Dedifferentiated amniotic fluid mesenchymal stem cell (primary cell): ENCODE data around the gene SMURF2.
A peak's percentile ranks its signal among the peaks of the same experiment; 100 is the strongest.
"Not testable (repeated sequence)": the region's sequence is repeated elsewhere in the genome, so short reads cannot be mapped to it uniquely, and the experiment has no call there.

Experiments used
- DNase-seq: peaks from one replicate; pipeline ENCODE4 v3.0.0-alpha.2; 2016; ENCODE audit errors: extremely low spot score

The SMURF2 gene

DNA sequence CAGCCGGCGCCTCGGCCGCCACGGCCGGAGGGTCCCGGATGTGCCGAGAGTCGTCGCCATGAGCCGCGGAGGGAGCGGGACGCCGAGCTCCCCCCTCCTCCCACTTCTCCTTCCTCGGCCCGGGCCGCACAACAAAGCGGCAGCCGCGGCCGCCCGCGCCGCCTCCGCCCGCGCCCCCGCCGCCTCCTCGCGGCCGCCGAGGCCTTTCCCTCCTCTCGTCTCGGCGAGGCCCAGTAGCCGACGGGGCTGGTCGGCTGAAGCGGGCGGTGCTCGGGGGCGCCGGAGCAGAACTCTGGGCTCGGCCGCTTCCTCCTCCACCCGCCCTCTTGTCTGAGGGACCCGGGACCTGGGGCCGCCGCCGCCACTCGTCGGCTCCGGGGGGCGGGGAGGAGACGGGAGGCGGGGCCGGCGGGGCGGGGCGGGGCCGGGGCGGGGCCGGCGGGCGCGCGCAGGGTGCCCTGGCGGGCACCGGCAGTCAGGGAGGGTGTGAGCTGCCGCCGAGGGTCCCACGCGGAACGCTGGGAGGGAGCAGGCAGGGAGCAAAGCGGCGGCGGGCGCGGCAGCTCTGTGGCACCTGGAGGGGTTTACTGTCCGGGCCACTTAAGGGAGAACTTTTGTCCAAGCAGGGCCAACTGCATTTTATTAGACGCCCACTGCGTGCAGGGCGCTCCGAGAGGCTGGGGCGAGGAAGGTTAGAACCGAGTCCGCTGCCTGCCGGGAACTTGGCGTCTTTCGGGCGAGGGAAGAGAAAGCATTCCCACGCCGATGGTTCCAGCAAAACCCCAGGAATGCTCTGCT, at the start of gene SMURF2:
Gene SMURF2 (minus strand): TSS at position 332 of the 798 bp plus-strand sequence. CDS start 427 bp downstream, outside the sequence.
- DNase-seq = peak; percentile 46

DNA sequence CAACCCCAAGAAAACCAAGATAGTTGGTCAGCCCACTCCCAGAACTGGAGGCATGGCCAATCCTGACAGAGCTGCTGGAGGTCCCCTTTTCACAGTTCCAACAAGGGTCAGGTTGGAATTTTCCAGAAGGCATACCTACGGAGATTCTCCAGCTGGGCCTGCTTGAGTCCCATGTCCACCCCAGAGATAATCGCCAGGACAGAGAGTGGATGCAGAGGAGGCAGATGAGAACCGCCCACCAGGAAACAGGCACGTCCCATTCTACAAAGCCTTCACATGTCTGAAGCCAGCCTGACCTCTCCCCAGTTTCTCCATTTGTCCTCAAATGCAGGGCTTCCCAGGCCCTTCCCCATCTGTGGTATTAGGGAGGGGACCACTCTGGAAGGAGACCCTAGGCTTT, 47.4 kb upstream of the SMURF2 start:
- no peak for DNase-seq

- peak; percentile 89 for DNase-seq
Observed at GRCh38 chr17:64707050-64707591, 45.0 kb upstream of the SMURF2 start.

- DNase-seq = no peak
Observed at GRCh38 chr17:64706224-64707049, 44.3 kb upstream of the SMURF2 start.

DNA sequence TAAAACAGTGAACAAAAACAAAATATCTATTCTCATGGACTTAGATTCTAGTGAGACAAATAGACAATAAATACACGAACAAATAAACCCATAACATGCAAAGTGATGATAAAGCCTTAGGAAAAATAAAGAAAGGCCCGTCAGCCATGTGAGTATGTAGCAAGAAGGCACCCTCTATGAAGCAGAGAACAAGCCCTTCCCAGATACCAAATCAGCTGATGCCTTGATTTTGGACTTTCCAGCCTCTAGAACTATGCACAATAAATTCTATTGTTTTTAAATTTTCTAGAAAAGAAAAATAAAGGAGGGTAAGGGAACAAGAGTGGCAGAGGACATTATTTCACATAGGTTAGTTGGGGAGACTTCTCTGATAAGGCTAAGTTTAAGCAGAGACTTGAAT, 40.7 kb upstream of the SMURF2 start:
- DNase-seq = no peak

DNA sequence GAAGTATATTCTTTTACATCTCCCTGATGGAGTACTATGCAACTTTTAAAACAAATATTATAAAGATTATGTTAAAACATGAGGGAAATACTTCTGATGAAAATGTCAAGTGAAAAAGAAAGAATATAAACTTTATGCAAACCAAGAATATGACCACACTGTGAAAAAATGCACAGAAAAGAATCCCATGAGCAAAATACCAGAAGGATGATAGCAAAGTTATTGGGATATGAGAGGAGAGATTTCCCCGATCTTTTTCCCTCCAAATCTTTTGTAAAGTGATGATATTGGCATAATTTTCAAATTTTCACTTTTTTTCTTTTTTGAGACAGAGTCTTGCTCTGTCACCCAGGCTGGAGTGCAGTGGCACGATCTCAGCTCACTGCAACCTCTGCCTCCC, 36.6 kb upstream of the SMURF2 start:
- peak; percentile 56 for DNase-seq

DNA sequence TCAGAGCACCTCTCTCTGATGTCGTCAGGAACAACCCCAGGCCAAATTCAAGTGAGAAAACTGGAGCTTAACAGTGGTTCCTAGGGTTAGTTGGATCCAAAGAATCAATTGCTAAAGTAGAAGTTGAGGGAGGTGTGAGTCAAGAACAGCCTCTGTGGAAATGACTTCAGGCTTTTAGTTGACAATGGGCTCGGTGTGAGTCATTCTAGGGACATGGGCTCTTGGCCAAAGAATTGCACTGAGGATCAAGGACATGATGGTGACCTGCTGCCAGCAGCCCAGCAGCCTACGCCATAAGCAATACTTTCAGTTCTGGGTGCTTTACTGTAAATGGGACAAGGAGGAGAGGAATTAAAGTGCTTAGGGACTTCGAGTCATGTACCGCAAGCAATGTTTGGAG, 32.1 kb upstream of the SMURF2 start:
- no peak for DNase-seq

GRCh38 chr17:64692187-64692586, 30.1 kb upstream of the SMURF2 start:
- no peak for DNase-seq

DNA sequence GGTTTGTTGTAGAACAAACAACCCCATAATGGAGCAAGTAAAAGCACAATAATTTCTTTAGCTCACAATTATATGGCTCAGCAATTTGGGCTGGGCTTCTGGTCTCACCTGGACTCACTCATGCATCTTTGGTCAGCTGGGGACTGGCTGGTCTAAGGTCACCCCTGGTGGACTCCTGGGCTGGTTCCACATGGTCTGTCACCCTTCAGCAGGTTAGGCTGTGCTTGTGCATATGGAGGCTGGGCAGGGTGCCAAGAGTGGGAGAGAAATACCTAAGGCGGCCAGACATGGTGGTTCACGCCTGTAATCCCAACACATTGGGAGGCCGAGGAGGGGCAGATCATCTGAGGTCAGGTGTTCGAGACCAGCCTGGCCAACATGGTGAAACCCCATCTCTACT, 27.0 kb upstream of the SMURF2 start:
- DNase-seq = no peak

- no peak for DNase-seq
Observed at GRCh38 chr17:64688481-64688880, 26.4 kb upstream of the SMURF2 start.

- no peak for DNase-seq
Observed at GRCh38 chr17:64687961-64688360, 25.9 kb upstream of the SMURF2 start.

DNA sequence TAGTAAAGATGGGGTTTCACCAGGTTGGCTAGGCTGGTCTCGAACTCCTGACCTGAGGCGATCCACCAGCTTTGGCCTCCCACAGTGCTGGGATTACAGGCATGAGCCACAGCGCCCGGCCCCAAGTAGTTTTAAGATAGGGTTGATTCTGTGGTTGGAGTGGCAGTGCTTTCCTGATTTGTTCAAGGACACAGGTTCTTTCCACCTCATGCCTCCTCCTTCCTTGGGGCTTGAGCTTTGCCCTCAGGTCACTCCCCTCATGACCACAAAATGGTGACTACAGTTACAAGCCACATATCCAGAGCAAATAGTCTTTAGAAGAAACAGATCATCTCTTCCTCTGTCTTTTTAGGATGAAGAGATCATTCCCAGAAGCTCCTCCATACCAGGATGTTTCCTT, 25.3 kb upstream of the SMURF2 start:
- DNase-seq = no peak

- no peak for DNase-seq
Observed at GRCh38 chr17:64686705-64687104, 24.6 kb upstream of the SMURF2 start.

DNA sequence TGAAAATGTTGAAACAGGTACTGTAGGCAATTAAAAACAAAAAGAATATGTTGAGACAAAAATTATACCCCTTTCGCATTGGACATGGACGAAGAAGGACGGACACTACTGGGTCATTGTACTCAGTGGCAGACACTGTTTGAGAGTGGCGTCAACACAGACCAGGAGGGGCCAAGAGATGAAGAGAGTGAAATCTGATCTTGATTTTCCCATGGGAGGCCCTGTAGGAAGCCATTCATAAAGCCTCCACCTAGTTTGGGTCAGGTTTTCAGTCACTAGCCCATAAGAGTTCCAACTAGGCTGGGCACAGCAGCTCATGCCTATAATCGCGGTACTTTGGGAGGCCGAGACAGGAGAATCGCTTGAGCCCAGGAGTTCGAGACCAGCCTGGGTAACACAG, 23.6 kb upstream of the SMURF2 start:
- no peak for DNase-seq

DNA sequence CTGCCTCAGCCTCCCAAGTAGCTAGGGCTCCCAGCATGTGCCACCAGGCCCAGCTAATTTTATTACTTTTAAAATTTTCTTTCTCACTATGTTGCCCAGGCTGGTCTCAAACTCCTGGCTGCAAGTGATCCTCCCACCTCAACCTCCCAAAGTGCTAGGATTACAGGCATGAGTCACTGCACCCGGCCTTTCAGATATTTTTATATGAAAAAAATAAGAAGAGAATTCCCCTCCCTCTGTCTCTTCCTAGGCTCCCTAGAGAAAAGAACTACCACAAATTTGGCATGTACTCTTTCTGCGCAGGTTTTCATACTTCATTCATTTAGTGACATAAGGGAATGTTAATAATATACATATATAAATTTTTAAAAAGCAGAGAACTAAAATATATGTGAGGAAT, 21.7 kb upstream of the SMURF2 start:
- DNase-seq = no peak

DNA sequence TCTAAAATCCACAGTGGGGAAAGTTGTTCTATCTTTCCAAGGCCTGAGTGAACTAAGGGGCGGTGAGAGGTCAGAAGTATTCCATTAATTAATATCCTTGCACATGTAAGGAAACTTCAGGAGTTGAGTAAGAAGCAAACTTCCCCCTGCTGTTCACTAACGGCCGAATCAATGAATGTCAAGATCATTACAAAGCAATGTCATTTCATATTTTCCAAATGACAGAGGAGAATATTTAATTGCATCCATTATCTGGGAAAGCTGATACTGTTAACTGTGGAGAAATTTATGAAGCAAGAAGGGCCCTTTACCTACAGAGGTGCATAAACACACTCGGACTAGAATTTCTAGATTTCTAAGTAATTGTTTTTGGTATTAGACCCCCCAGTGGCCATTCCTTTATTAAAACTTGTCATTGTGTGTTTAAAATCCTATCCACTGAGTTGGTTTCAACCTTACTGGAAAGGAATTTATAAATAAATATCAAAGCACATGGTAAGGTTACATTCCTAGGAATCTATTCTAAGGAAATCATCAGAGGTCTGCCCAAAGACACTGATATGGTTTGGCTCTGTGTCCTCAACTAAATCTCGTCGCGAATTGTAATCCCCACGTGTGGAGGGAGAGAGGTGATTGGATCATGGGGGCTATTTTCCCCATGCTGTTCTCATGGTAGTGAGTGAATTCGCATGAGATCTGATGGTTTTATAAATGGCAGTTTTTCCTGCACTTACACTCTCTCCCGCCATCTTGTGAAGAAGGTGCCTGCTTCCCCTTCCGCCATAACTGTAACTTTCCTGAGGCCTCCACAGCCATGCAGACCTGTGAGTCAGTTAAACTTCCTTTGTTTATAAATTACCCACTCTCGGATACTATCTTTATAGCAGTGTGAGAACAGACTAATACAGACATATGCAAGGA, 20.4 kb upstream of the SMURF2 start:
- DNase-seq = peak; percentile 47

GRCh38 chr17:64679710-64680216, 17.7 kb upstream of the SMURF2 start:
- peak; percentile 99 for DNase-seq

- DNase-seq = no peak
Observed at GRCh38 chr17:64676763-64677162, 14.7 kb upstream of the SMURF2 start.

GRCh38 chr17:64670843-64671590, 8.9 kb upstream of the SMURF2 start:
- DNase-seq = not testable (repeated sequence)

GRCh38 chr17:64667807-64668721, 6.0 kb upstream of the SMURF2 start:
- DNase-seq = peak; percentile 79
